ENCODE results near the gene TRPM7. TPM values are rescaled to one million over a fixed set of nuclear protein-coding genes. Genes with fewer than 3 reads are reported as not detected.
"Not testable (repeated sequence)": the region's sequence is repeated elsewhere in the genome, so short reads cannot be mapped to it uniquely, and the experiment has no call there.

TRPM7 gene, protein sequence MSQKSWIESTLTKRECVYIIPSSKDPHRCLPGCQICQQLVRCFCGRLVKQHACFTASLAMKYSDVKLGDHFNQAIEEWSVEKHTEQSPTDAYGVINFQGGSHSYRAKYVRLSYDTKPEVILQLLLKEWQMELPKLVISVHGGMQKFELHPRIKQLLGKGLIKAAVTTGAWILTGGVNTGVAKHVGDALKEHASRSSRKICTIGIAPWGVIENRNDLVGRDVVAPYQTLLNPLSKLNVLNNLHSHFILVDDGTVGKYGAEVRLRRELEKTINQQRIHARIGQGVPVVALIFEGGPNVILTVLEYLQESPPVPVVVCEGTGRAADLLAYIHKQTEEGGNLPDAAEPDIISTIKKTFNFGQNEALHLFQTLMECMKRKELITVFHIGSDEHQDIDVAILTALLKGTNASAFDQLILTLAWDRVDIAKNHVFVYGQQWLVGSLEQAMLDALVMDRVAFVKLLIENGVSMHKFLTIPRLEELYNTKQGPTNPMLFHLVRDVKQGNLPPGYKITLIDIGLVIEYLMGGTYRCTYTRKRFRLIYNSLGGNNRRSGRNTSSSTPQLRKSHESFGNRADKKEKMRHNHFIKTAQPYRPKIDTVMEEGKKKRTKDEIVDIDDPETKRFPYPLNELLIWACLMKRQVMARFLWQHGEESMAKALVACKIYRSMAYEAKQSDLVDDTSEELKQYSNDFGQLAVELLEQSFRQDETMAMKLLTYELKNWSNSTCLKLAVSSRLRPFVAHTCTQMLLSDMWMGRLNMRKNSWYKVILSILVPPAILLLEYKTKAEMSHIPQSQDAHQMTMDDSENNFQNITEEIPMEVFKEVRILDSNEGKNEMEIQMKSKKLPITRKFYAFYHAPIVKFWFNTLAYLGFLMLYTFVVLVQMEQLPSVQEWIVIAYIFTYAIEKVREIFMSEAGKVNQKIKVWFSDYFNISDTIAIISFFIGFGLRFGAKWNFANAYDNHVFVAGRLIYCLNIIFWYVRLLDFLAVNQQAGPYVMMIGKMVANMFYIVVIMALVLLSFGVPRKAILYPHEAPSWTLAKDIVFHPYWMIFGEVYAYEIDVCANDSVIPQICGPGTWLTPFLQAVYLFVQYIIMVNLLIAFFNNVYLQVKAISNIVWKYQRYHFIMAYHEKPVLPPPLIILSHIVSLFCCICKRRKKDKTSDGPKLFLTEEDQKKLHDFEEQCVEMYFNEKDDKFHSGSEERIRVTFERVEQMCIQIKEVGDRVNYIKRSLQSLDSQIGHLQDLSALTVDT (N-terminal part only)
- total RNA-seq, result 31.4 TPM
- long read RNA-seq, partial matches to known transcripts, result 7 of 10 reads
- long read RNA-seq, other reads (novel, unspliced or antisense), result 3 of 10 reads

DNA sequence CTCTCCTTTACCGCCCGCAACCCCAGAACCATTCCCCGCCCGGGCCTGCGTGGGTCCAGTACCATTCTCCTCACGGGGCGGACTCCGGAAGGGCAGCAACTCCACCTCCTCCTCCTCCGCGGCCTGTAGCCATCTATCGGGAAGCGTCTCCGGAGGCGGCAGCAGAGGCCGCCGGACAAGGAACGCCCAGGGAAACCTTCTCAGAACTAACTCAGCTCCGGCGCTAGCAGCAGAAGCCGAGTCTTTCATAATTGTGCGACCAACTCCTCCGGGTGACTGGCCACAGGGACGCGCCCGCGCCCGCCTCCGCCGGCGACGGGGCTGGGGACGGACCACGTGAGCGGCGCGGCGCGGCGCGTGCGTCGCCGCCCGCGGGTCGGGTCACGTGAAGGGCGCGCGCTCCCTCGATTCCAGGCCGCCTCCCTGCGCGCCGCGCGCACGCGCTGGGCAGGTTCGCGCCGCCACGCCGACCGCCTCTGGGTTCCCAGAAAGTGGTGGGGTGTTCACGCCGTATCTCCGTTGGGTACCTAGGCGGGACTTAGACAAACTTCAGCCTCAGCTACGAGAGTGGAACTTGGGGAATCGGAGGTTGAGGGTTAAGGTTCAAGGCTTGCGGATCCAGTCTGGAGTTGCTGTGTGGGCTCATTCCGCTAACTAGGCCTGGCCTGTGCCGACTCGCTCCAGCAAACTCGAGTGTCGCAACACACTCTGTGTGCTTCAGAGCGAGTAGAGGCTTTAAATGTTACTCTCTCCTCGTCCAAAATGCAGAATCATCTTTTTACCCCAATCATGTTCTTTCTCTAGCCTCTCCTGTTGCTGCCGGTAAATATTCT, at the start of gene TRPM7:
Gene TRPM7 (minus strand): TSS at position 329 of the 833 bp plus-strand sequence. CDS start 264 bp downstream, at position 65.
- intact Hi-C loops (cut with micrococcal nuclease), result no loop called here
- ATAC-seq, result peak; percentile 95
- DNase-seq, result peak; percentile 96

DNA sequence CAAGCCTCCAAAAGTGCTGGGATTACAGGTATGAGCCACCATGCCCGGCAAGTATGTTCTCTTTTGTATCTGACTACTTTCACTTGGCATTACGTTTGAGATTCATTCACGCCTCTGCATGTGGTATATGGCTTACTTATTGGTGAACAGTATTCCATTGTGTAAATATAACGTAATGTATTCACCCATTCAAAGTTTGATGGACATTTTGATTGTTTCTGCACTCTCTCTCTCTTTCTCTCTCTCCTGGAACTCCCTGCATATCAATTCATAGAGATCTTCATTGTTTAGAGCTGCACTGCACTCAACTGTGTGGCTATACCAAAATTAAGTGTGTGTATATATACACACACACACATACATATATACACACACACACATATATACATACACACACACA, 48.6 kb upstream of the TRPM7 start:
- DNase-seq, result no peak
- intact Hi-C loops (cut with micrococcal nuclease), result no loop called here
- no peak for ATAC-seq

DNA sequence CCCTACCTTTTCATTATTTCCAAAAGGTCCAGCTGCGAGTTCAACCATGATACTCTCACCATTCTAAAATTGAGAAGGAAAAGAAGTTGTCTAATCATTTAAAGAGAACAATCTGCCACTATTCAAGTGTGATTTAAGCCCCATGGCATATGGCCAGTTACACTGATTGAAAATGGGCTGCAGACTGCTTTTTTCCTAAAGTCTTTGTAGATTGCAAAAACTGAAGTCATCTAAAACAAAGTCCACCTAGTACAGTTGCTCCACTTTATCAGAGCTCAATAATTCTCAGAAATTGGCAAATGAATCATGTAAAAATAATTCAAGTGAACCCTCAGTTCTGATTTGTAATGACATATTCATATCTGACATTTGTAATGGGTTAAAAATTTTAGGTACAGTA, 39.7 kb upstream of the TRPM7 start:
- ATAC-seq (no peak), DNase-seq (no peak)
- intact Hi-C loops (cut with micrococcal nuclease), result no loop called here

DNA sequence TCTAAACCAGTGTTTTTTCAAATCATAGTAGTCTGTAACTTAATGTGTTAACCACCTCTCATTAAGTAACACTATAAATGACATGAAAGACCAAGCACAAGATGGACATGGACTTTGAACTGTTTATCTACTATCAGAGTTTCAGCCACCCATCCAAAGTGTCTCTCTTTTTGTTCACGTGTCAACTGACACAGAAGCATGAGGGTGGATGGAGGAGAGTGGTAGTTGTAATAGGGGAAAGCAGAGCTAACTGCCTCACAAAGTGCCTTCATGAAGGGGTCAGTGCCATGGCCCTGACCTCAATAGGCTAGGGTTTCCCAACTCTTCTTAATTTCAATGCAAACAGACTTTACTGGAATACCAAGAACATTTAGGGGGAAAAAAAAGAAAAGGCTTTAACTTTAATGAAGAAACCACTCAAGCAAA, 32.1 kb upstream of the TRPM7 start:
- peak; percentile 45 for ATAC-seq
- intact Hi-C loops (cut with micrococcal nuclease), result no loop called here
- no peak for DNase-seq

DNA sequence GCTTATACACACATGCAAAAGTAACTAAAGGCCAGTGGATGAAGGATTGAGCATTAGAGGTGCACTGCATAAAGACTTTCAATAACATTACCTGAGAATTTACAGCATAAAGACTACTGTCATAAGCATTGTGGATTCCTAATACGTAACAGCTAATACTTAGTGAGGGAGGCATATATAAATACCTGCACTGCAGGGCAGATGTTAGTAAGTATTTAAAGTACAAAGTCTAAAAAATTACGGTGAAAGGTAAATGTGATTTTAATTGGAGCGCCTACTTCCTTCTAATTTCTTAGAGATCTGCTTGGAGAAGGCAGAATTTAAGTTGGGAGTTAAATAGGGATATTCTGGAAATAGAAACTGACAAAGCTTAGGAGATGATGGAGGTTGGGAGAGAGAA, 25.4 kb upstream of the TRPM7 start:
- DNase-seq, result no peak
- intact Hi-C loops (cut with micrococcal nuclease), result no loop called here
- ATAC-seq, result peak; percentile 9

DNA sequence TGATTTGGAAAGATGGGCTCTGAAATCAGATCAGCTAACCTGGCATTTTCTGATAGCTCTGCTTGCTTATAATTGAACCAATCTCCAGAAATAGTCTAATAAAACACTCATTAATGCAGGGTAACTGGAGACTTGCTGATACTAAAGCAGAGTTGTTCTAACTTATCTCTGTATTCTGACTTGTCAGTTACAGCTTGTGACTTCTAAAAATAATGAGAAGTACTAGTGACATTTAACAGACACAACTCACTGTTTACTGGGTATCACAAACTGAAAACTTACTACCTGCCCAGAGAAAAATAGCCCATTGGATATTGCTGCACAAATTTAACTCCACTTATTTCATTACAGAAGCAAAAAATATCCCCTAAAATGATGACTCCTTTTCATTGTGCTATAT, 24.0 kb upstream of the TRPM7 start:
- intact Hi-C loops (cut with micrococcal nuclease), result no loop called here
- peak; percentile 88 for ATAC-seq

DNA sequence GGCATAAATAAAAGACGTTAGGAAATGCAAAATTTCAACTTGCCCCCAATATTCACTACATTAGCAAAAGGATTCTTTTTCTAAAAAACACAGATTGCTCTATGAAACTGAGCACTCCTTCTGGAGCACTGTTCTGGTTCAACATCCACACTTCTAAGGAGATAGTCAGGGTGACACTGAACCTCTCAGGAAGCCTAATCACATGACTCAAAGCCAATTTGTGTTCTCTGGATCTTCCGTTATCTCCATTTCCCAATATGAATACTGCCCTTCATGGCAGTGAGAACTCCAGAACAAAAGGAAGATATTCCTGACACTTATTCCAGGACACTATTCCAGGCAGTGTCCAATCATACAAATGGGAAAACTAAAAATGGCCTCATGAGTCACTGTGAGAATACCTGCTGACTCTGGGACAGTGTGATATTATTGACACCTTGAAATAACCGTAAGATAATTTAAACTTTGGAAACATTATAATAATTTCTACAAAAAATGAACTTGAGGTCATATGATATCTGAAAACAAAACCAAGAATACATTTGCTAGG, 21.4 kb upstream of the TRPM7 start:
- no peak for DNase-seq
- intact Hi-C loops (cut with micrococcal nuclease), result no loop called here
- ATAC-seq, result peak; percentile 60

More for the DNA sequence above, 24.0 kb upstream of the TRPM7 start:
- no peak for DNase-seq

DNA sequence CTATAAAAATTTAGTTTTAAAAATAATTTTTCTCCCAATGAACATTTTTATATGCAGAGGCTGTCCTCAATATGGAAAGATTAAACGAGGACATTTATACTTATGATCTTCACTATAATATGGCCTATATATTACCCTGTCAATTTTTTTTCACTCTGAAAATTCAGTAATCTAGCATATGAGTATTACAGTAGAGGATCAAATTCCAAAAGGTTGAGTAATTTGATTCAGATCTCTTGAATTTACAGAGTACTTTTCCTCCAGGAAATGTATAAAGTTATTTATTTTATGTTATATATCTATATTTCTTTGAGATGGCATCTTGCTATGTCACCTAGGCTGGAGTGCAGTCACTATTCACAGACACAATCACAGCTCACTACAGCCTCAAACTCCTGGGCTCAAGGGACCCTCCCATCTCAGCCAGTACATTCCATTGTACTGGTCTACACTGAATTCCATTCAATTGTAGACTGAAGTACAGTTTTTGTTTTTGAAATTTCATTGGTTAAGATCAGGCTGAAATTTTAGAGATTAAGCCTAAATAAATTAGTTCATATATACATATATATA, 16.3 kb upstream of the TRPM7 start:
- no peak for ATAC-seq
- DNase-seq, result no peak
- intact Hi-C loops (cut with micrococcal nuclease), result no loop called here

DNA sequence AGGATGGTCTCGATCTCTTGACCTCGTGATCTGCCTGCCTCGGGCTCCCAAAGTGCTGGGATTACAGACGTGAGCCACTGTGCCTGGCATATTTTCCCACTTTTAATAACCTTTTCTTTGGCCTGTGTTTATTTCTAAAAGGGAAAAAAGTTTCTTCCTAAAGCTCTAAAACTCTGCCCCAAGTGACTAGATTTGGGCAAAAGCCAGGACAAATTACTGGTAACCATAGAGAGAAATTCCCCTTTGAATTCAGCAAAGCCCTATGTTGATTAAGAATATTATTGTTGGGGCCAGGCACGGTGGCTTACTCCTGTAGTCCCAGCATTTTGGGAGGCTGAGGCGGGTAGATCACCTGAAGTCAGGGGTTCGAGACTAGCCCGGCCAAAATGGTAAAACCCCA, 11.5 kb upstream of the TRPM7 start:
- no peak for DNase-seq
- ATAC-seq, result no peak
- intact Hi-C loops (cut with micrococcal nuclease), result no loop called here

DNA sequence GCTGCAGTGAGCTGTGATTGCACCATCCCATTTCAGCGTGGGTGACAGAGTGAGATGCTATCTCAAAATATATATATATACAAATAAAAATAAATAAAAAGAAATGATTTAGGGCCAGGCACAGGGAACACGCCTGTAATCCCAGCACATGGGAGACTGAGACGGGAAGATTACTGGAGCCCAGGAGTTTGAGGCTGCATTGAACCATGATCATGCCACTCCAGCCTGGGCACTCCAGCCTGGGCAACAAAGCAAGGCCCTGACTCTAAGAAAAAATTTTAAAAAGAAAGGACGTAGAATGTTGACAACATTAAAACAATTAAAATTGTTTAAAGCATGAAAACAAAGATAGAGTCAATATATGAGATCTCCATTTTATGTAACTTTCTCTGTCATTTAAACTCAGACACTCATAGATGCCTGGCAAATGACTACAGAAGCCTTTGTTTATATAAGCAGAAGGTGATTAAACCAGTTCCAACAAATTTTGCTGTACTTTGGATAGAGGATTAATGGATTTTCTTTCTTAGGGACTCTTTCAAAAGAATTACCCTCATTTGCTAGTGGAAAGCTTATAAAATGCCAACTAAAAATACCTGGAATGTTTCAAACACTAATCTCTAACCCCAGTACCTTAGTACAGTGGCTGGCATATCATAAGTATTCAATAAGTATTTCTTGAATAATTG, 10.7 kb upstream of the TRPM7 start:
- ATAC-seq, result no peak
- intact Hi-C loops (cut with micrococcal nuclease), result no loop called here
- DNase-seq, result no peak

DNA sequence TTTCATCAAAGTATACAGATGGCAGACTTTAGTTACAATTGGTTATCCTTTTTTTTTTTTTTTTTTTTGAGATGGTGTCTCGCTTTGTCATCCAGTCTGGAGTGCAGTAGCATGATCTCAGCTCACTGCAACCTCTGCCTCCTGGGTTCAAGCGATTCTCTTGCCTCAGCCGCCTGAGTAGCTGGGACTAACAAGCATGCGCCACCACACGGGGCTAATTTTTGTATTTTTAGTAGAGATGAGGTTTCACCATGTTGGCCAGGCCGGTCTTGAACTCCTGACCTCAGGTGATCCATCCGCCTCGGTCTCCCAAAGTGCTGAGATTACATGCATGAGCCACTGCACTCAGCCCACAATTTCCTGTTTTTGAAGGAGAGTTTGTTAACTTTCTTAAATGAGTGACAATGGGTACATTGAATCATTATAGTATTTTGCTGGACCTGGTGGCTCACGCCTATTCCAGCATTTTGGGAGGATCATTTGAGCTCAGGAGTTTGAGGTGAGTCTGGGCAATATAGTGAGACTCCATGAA, 8.1 kb upstream of the TRPM7 start:
- intact Hi-C loops (cut with micrococcal nuclease); DNase-seq; ATAC-seq: not testable (repeated sequence)

DNA sequence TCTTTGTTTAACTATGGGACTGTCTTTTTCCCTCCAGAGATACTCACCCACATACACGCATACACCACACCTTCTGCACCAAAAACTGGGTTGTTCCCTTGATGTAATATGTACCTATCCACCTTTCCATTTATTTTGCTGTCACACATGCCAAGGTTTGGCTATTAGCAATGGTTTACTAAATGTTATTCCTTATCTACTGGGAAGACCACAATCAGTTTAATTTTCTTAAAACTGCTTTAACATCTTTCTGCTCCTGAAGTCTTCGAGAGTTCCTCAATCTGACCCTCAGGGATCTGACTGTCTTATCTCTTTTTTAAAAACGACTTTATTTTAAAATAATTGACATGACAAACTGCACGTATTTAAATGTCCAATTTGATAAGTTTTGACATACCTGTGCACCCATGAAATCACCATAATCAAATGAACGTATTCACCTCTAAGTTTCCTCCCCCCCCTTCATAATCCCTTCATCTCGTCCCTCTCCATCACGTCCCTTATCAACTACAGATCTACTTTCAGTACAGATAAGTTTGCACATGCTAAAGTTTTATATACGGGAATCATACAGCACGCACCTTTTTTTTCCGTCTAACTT, 805 bp upstream of the TRPM7 start:
- intact Hi-C loops (cut with micrococcal nuclease), result no loop called here
- DNase-seq (no peak), ATAC-seq (no peak)

DNA sequence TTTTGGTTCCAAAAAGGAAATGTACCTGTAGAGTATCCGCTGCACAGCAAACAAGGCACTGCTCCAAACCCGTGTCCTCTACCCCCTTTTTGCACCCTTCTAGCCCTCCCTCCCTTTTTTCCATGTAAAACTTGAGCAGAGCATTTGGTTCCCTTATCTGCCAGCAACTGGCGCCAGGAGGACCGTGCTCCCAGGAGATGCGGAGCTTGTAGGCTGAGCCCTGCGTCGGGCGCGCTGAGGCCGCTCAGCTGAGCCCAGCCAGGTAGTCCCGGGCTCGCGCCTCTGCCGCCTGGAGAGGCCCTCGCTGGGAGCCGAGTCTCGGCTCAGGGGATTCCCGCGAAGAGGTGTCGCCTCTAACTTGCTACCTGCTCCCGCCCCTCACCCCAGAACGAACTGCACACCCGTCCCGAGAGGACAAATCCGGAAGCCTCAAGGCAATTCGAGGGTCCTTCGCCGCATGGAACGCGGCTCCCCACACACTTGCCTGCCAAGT, 575 bp downstream of the TRPM7 start:
- intact Hi-C loops (cut with micrococcal nuclease), result no loop called here
- peak; percentile 85 for ATAC-seq

DNA sequence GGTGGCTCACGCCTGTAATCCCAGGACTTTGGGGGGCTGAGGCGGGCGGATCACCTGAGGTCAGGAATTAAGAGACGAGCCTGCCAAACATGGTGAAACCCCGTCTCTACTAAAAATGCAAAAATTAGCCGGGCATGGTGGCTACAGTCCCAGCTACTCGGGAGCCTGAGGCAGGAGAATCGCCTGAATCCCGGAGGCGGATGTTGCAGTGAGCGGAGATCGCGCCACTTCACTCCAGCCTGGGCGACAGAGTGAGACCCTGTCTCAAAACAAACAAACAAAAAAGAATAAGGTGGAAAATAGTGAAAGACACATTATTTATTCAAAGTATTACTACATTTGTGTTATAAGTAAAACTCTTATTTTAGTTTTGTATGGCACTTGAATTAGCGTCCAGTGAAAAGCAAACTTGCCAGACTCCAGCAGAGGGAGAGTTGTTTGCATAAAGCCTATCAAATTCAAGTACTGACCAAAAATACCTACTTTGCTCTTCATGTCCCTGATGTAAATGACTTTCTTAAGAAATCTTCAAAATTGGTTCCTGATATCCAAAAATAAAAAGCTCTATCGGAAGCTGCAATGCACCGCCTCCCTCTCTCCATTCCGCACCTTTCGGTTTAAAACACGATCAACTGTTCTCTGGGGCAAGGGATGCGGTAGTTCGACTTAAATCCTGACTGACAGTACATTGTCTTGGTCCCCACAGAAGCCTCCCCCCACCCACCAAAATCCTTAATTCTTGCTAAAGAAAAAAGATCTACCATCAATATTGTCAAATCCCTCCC, 1.2 kb downstream of the TRPM7 start:
- DNase-seq (no peak), ATAC-seq (no peak)
- intact Hi-C loops (cut with micrococcal nuclease), result no loop called here

More for the DNA sequence above, 575 bp downstream of the TRPM7 start:
- DNase-seq, result peak; percentile 84

DNA sequence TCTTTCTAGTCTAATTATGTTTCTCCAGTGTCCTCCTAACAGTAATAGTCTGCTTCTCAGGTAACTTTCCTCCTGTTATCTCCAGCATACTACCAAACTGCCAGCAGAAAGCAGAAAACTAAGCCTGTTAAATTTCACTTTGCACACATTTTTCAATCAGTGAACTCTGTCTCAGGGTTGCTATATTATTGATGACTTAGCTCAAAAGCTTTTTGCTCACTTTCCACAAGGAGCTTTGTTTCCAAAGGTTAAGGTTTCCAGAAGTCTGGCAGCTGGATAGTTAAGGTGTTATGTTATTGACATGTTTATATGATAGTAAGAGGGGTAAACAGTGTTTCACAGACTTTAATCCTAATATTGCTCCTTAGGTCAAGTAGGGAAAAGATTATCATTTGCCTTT, 5.1 kb downstream of the TRPM7 start:
- intact Hi-C loops (cut with micrococcal nuclease), result no loop called here
- no peak for ATAC-seq
- no peak for DNase-seq
